T-helper 2 cell treated with Interferon-gamma antibody and Interleukin-4, amounts not matched to agents 5 μg/mL and 100 μg/mL, for 36 hours (primary cell): ENCODE data around the gene LRRC38.

ENCODE experiments used
- DNase-seq: peaks from one replicate; pipeline ENCODE4 v3.0.0; 2021; ENCODE audit warnings: low spot score
- H3K27ac Mint-ChIP-seq: one replicate; pipeline ENCODE4 v1.8.0; 2021; ENCODE audit warnings: mild to moderate bottlenecking, mixed read lengths
- H3K27me3 Mint-ChIP-seq: one replicate; pipeline ENCODE4 v1.8.0; 2021; ENCODE audit warnings: low read depth, mixed read lengths
- H3K36me3 Mint-ChIP-seq: one replicate; pipeline ENCODE4 v1.8.0; 2021; ENCODE audit warnings: low read depth, mixed read lengths
- H3K4me1 Mint-ChIP-seq: one replicate; pipeline ENCODE4 v1.8.0; 2021; ENCODE audit warnings: low read depth, mixed read lengths
- H3K4me3 Mint-ChIP-seq: one replicate; pipeline ENCODE4 v1.8.0; 2022; ENCODE audit warnings: mild to moderate bottlenecking, moderate library complexity, mixed read lengths
- H3K9me3 Mint-ChIP-seq: one replicate; pipeline ENCODE4 v1.8.0; 2021; ENCODE audit warnings: mixed read lengths

LRRC38 gene

GRCh38 chr1:13539683-13540082 lies 25.9 kb upstream of the LRRC38 start:
- Mint-ChIP-seq H3K4me1 (no peaks in the 10 kb centered on the region), H3K9me3 (no peaks in the 10 kb centered on the region), H3K27me3 (no peaks in the 10 kb centered on the region), H3K36me3 (no peaks in the 10 kb centered on the region), H3K4me3 (no peak overlapping the region), H3K27ac (no peak overlapping the region)
- no peak for DNase-seq

- Mint-ChIP-seq H3K4me1 (no peaks in the 10 kb centered on the region), H3K9me3 (no peaks in the 10 kb centered on the region), H3K27me3 (no peaks in the 10 kb centered on the region)
Observed at GRCh38 chr1:13538832-13539231, 25.0 kb upstream of the LRRC38 start.

DNA sequence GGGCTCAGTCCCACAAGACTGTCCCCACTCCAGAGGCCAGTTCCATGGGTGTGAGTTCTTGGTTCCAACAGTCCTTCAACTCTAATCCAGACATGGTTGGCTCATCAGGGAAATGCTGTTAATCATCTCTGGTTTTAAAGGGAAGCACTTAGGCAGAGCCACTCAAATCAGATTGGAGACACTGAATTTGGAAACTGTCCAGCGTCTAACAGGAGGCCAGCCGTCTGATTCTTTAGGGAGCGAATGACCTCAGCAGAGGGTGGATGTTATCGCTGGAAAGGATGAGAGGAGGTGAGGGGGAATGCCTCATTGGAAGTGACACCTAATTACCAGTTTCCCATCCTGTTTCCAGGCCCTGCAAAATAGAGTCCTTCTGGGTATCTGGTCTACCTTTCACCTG lies 22.8 kb upstream of the LRRC38 start:
- Mint-ChIP-seq H3K36me3 (no peaks in the 10 kb centered on the region), H3K4me3 (no peak overlapping the region), H3K27ac (no peak overlapping the region), H3K27me3 (no peaks in the 10 kb centered on the region), H3K4me1 (no peaks in the 10 kb centered on the region), H3K9me3 (no peaks in the 10 kb centered on the region)
- no peak for DNase-seq

More at GRCh38 chr1:13538832-13539231, 25.0 kb upstream of the LRRC38 start:
- Mint-ChIP-seq H3K27ac (no peak overlapping the region), H3K4me3 (no peak overlapping the region), H3K36me3 (no peaks in the 10 kb centered on the region)
- DNase-seq = no peak

DNA sequence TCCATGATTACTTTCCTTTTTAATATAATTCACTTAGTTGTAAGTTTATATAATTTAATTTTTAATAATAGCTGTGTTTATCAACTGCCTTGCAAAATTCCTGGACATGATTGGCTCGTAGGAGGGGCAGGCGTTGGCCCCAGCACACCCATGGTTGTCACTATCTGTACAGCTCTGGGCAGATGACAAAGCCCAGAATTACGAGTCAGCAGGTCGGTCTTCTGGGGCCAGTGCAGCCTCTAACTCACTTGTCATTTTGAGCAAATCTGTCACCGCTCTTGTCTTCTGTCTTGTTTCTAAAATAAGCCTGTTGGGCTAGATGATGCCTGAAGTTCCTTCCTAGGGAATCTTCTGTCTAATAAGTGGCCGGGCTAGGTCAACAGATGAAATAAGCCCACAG lies 21.4 kb upstream of the LRRC38 start:
- H3K4me1 Mint-ChIP-seq = no peaks in the 10 kb centered on the region
- no peak overlapping the region for H3K4me3 Mint-ChIP-seq
- no peak for DNase-seq
- no peaks in the 10 kb centered on the region for H3K9me3 Mint-ChIP-seq
- H3K36me3 Mint-ChIP-seq = no peaks in the 10 kb centered on the region
- H3K27me3 Mint-ChIP-seq = no peaks in the 10 kb centered on the region
- H3K27ac Mint-ChIP-seq = no peak overlapping the region

GRCh38 chr1:13528320-13528719 lies 14.5 kb upstream of the LRRC38 start:
- H3K4me3 Mint-ChIP-seq = no peak overlapping the region
- no peaks in the 10 kb centered on the region for H3K36me3 Mint-ChIP-seq
- no peaks in the 10 kb centered on the region for H3K27me3 Mint-ChIP-seq
- no peaks in the 10 kb centered on the region for H3K9me3 Mint-ChIP-seq
- no peak for DNase-seq
- no peak overlapping the region for H3K27ac Mint-ChIP-seq
- H3K4me1 Mint-ChIP-seq = no peaks in the 10 kb centered on the region

GRCh38 chr1:13523780-13524477 lies 10.1 kb upstream of the LRRC38 start:
- no peaks in the 10 kb centered on the region for H3K4me1 Mint-ChIP-seq
- no peak overlapping the region for H3K27ac Mint-ChIP-seq
- no peaks in the 10 kb centered on the region for H3K9me3 Mint-ChIP-seq
- no peaks in the 10 kb centered on the region for H3K36me3 Mint-ChIP-seq
- H3K27me3 Mint-ChIP-seq = no peaks in the 10 kb centered on the region
- DNase-seq = no peak
- no peak overlapping the region for H3K4me3 Mint-ChIP-seq

GRCh38 chr1:13520985-13521384 lies 7.2 kb upstream of the LRRC38 start:
- DNase-seq = no peak
- no peaks in the 10 kb centered on the region for H3K27me3 Mint-ChIP-seq
- H3K27ac Mint-ChIP-seq = no peak overlapping the region
- H3K4me1 Mint-ChIP-seq = no peaks in the 10 kb centered on the region
- H3K36me3 Mint-ChIP-seq = no peaks in the 10 kb centered on the region
- H3K9me3 Mint-ChIP-seq = no peaks in the 10 kb centered on the region
- H3K4me3 Mint-ChIP-seq = no peak overlapping the region

- no peaks in the 10 kb centered on the region for H3K4me1 Mint-ChIP-seq
- H3K27me3 Mint-ChIP-seq = peaks cover 19% of the 10 kb centered on the region
- H3K36me3 Mint-ChIP-seq = no peaks in the 10 kb centered on the region
- H3K4me3 Mint-ChIP-seq = no peak overlapping the region
- H3K27ac Mint-ChIP-seq = no peak overlapping the region
- H3K9me3 Mint-ChIP-seq = no peaks in the 10 kb centered on the region
- DNase-seq = no peak
Observed at GRCh38 chr1:13517193-13517812, 3.5 kb upstream of the LRRC38 start.

GRCh38 chr1:13516606-13517005 lies 2.8 kb upstream of the LRRC38 start:
- H3K9me3 Mint-ChIP-seq = no peaks in the 10 kb centered on the region
- no peak overlapping the region for H3K4me3 Mint-ChIP-seq
- peaks cover 21% of the 10 kb centered on the region for H3K27me3 Mint-ChIP-seq
- no peaks in the 10 kb centered on the region for H3K4me1 Mint-ChIP-seq
- H3K36me3 Mint-ChIP-seq = no peaks in the 10 kb centered on the region
- DNase-seq = no peak
- no peak overlapping the region for H3K27ac Mint-ChIP-seq

GRCh38 chr1:13514821-13515220 lies 1.0 kb upstream of the LRRC38 start:
- Mint-ChIP-seq H3K27ac (no peak overlapping the region), H3K27me3 (peaks cover 21% of the 10 kb centered on the region), H3K4me3 (no peak overlapping the region), H3K36me3 (no peaks in the 10 kb centered on the region), H3K9me3 (no peaks in the 10 kb centered on the region), H3K4me1 (no peaks in the 10 kb centered on the region)
- DNase-seq = no peak

GRCh38 chr1:13513063-13513894 lies 524 bp downstream of the LRRC38 start:
- DNase-seq = no peak
- Mint-ChIP-seq H3K36me3 (no peaks in the 10 kb centered on the region), H3K4me1 (no peaks in the 10 kb centered on the region), H3K27ac (no peak overlapping the region), H3K27me3 (peaks cover 21% of the 10 kb centered on the region), H3K4me3 (no peak overlapping the region), H3K9me3 (no peaks in the 10 kb centered on the region)

- no peak overlapping the region for H3K27ac Mint-ChIP-seq
- no peaks in the 10 kb centered on the region for H3K9me3 Mint-ChIP-seq
- no peaks in the 10 kb centered on the region for H3K4me1 Mint-ChIP-seq
- DNase-seq = no peak
- peaks cover 21% of the 10 kb centered on the region for H3K27me3 Mint-ChIP-seq
- H3K4me3 Mint-ChIP-seq = no peak overlapping the region
- H3K36me3 Mint-ChIP-seq = no peaks in the 10 kb centered on the region
Observed at GRCh38 chr1:13512472-13512871, 1.3 kb downstream of the LRRC38 start.

DNA sequence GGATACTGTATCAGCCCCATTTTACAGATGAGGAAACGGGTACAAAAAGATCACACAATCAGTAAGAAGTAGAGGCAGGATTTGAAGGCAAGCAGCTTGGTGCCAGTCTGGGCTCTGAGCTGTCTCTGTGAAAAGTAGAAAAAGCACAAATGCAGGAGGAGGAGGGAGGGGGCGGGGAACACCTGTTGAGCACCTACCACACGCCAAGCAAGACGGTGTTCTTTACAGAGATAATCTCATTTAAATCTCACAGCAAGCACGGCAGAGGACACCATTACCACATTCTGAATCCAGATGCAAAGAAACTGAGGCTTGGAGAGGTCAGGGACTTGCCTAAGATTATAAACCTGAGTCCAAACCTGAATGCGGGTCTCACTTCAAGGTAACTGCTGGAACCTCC lies 3.3 kb downstream of the LRRC38 start:
- no peak overlapping the region for H3K27ac Mint-ChIP-seq
- no peaks in the 10 kb centered on the region for H3K9me3 Mint-ChIP-seq
- DNase-seq = no peak
- H3K27me3 Mint-ChIP-seq = peaks cover 22% of the 10 kb centered on the region
- H3K36me3 Mint-ChIP-seq = no peaks in the 10 kb centered on the region
- H3K4me3 Mint-ChIP-seq = no peak overlapping the region
- H3K4me1 Mint-ChIP-seq = no peaks in the 10 kb centered on the region

DNA sequence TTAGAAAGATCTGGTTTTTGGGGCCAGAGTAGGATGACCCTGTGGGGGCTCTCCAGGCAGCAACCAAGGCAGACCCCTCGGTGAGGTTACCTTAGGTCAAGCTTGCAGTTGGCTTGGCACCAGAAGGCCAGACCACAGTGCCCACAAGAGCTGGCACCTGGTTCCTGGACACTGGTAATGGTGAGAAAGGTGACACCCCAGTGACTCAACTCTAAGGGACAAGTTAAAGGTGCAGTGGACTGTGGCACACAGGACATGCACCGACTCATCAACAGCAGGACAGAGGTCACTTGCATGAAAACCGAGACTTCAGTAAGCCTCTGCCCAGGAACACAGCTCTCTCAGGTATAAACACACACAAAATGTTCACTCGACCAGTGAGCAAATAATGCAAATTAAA lies 6.7 kb downstream of the LRRC38 start:
- H3K27me3 Mint-ChIP-seq = peaks cover 3% of the 10 kb centered on the region
- no peaks in the 10 kb centered on the region for H3K9me3 Mint-ChIP-seq
- no peak for DNase-seq
- H3K4me3 Mint-ChIP-seq = no peak overlapping the region
- H3K27ac Mint-ChIP-seq = no peak overlapping the region
- no peaks in the 10 kb centered on the region for H3K36me3 Mint-ChIP-seq
- no peaks in the 10 kb centered on the region for H3K4me1 Mint-ChIP-seq
